Activated naive CD8-positive, alpha-beta T cell treated with anti-CD3 and anti-CD28 coated beads for 36 hours (primary cell): Measurements from ENCODE around the gene NXNL2. TPM values are rescaled to one million over a fixed set of nuclear protein-coding genes. Genes with fewer than 3 reads are reported as not detected.

Experiments
- DNase-seq: peaks from one replicate; pipeline ENCODE4 v3.0.0; 2021
- H3K27ac Mint-ChIP-seq: one replicate; pipeline ENCODE4 v1.8.0; 2022; ENCODE audit warnings: mild to moderate bottlenecking, moderate library complexity, mixed read lengths
- H3K27me3 Mint-ChIP-seq: one replicate; pipeline ENCODE4 v1.8.0; 2022; ENCODE audit warnings: mild to moderate bottlenecking, mixed read lengths
- H3K36me3 Mint-ChIP-seq: one replicate; pipeline ENCODE4 v1.8.0; 2021; ENCODE audit warnings: mild to moderate bottlenecking, mixed read lengths
- H3K4me1 Mint-ChIP-seq: one replicate; pipeline ENCODE4 v1.8.0; 2021; ENCODE audit warnings: mixed read lengths
- H3K4me3 Mint-ChIP-seq: one replicate; pipeline ENCODE4 v1.8.0; 2022; ENCODE audit warnings: mild to moderate bottlenecking, moderate library complexity, mixed read lengths
- H3K9me3 Mint-ChIP-seq: one replicate; pipeline ENCODE4 v1.8.0; 2022; ENCODE audit warnings: mixed read lengths
- total RNA-seq, 2 experiments: library from RNA; stranded (reverse); gene quantifications; one replicate each; pipeline ENCODE4 v1.2.3, GENCODE V29; 2021

The NXNL2 gene
- total RNA-seq = not detected

DNA sequence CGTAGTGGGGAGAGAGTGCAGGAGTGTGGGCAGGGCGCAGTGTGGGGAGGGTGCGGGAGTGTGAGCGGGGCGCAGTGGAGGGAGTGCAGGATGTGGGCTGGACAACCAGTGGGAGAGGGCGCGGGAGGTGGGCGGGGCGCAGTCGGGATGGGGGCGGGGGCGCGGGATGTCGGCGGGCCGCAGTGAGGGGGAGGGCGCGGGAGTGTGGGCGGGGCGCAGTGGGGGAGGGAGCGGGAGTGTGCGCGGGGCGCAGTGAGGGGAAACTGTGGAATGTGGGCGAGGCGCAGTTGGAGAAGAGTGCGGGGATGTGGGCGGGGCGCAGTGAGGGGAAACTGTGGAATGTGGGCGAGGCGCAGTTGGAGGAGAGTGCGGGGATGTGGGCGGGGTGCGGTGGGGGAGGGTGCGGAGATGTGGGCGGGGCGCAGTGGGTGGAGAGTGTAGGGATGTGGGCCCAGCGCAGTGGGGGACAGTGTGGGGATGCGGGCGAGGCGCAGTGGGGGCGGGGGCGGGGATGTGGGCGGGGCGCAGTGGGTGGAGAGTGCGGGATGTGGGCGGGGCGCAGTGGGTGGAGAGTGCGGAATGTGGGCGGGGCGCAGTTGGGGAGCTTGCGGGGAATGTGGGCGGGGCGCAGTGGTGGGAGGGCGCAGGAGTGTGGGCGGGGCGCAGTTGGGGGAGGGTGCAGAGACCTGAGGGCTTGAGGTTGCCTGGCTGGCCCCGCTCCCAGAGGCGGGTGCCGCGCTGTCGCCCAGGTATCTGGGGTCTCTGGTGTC is at the start of gene NXNL2:
Gene NXNL2, plus strand, starts transcription at position 723 of the 770 bp plus-strand sequence. CDS start 257 bp downstream, outside the sequence.
- no peaks in the 10 kb centered on the region for H3K36me3 Mint-ChIP-seq
- no peak within 1 kb of the TSS for H3K27ac Mint-ChIP-seq
- DNase-seq = no peak
- peaks cover 84% of the 10 kb centered on the region for H3K27me3 Mint-ChIP-seq
- peak within 1 kb of the TSS; percentile 22 for H3K4me3 Mint-ChIP-seq
- H3K4me1 Mint-ChIP-seq = peaks cover 8% of the 10 kb centered on the region
- H3K9me3 Mint-ChIP-seq = peaks cover 1% of the 10 kb centered on the region

DNA sequence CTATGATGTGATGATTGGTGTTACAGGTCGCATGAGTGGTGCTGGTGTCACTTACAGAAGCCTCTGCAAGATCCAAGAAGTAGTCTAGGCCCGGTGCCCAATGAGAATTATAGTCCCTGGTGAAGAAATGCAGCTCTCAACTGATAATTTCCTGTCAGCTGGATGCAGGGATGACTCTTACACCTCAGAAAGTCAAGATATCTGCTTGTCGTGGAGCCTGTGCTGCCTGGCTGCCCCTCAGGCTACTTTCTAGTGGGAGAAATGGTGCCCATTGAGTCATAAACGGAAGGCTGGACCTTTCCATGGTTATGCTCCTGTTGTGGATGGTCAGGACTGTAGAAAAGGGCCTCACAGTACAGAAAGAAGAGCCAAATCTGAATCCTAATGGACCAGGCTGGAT is 46.8 kb upstream of the NXNL2 start:
- no peak for DNase-seq
- Mint-ChIP-seq H3K4me1 (no peaks in the 10 kb centered on the region), H3K4me3 (no peak overlapping the region), H3K27me3 (no peaks in the 10 kb centered on the region), H3K36me3 (peaks cover 4% of the 10 kb centered on the region), H3K9me3 (no peaks in the 10 kb centered on the region), H3K27ac (no peak overlapping the region)

DNA sequence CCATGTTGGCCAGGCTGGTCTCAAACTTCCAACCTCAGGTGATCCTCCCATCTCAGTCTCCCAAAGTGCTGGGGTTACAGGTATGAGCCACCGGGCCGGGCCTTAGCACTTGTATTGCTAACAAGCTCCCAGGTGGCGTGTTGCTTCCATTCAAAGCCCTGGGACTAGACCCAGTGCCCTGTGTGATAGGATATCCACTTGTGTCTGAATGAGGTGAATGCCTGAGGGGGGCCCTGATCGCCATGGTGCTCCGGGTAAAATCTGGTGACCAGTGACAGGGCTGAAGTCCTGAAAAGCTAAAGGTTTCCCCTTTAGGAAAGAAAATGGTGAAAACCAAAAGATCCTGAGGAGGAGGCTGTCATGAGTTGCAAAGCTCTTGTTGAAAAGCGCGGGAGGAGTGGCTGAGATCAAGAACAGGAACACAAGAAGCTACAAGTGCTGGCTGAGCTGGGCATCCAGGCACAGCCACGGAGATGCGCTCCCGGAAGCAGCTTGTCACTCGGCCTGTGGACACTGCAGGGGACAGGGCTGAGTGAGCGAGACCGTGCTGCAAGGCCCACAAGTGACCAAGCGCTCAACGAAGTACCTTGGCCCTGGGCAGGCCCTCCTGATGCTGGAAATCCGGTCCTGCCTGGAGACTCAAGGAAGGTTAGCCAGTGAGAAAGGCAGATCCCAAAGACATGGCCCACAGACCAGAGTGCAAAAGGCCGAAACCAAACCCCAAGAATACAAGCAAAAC is 39.8 kb upstream of the NXNL2 start:
- H3K27ac Mint-ChIP-seq = no peak overlapping the region
- no peak for DNase-seq
- no peaks in the 10 kb centered on the region for H3K36me3 Mint-ChIP-seq
- H3K27me3 Mint-ChIP-seq = no peaks in the 10 kb centered on the region
- H3K4me1 Mint-ChIP-seq = no peaks in the 10 kb centered on the region
- H3K4me3 Mint-ChIP-seq = no peak overlapping the region
- H3K9me3 Mint-ChIP-seq = no peaks in the 10 kb centered on the region

DNA sequence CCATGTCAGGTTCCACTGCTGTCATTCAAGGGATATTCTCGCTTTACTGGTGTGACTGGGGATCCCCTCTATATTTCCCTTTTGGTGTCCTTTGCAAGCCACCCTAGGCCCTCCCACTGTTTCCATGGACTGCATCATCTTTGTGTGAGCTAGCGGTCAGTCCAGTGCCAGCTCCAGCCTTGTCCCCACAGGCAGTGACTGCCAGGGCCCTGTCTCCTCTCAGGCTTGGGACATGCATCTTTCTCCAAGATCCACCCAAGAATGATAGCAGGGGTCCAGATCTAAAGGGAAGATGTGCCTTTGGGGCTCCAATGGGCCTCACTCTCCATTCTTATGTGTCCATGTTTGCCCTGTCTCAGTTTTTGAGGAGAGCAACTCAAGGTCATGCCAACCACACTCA is 37.8 kb upstream of the NXNL2 start:
- H3K9me3 Mint-ChIP-seq = no peaks in the 10 kb centered on the region
- H3K27me3 Mint-ChIP-seq = no peaks in the 10 kb centered on the region
- H3K4me3 Mint-ChIP-seq = no peak overlapping the region
- DNase-seq = no peak
- H3K36me3 Mint-ChIP-seq = no peaks in the 10 kb centered on the region
- no peak overlapping the region for H3K27ac Mint-ChIP-seq
- H3K4me1 Mint-ChIP-seq = no peaks in the 10 kb centered on the region

DNA sequence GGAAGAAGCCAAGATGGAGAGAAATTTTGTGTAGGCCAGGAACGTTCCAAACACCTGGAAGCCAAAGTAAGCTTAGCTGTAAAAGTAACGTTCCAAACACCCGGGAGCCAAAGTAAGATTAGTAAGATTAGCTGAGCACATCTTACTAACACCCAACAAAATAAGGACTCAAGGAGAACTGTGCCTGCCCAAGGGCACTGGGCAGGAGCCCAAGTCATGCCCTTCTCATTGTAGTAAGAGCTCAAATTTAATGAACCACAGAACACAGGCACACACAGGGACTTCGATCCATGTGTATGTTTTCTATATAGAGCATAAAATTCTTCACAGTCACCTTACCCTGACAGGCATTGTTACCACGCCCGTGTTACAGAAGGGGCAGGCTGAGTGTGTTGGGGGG is 36.1 kb upstream of the NXNL2 start:
- no peak overlapping the region for H3K4me3 Mint-ChIP-seq
- no peak overlapping the region for H3K27ac Mint-ChIP-seq
- H3K9me3 Mint-ChIP-seq = no peaks in the 10 kb centered on the region
- no peaks in the 10 kb centered on the region for H3K36me3 Mint-ChIP-seq
- DNase-seq = no peak
- no peaks in the 10 kb centered on the region for H3K27me3 Mint-ChIP-seq
- no peaks in the 10 kb centered on the region for H3K4me1 Mint-ChIP-seq

DNA sequence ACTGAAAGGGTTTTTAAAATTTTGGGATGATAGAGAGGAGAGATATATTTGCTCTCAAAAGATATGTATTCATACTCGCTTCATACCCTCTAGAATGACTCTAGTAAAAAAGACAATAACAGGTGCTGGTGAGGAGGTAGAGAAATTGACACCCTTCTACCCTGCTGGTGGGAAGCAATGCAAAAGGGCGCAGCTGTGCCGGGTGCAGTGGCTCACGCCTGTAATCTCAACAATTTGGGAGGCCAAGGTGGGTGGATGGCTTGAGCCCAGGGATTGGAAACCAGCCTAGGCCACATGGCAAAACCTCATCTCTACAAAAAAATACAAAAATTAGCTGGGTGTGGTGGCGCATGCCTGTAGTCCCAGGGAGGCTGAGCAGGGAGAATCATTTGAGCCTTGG is 33.9 kb upstream of the NXNL2 start:
- Mint-ChIP-seq H3K36me3 (no peaks in the 10 kb centered on the region), H3K27ac (no peak overlapping the region), H3K4me1 (no peaks in the 10 kb centered on the region), H3K27me3 (peaks cover 4% of the 10 kb centered on the region), H3K9me3 (no peaks in the 10 kb centered on the region), H3K4me3 (no peak overlapping the region)
- no peak for DNase-seq

DNA sequence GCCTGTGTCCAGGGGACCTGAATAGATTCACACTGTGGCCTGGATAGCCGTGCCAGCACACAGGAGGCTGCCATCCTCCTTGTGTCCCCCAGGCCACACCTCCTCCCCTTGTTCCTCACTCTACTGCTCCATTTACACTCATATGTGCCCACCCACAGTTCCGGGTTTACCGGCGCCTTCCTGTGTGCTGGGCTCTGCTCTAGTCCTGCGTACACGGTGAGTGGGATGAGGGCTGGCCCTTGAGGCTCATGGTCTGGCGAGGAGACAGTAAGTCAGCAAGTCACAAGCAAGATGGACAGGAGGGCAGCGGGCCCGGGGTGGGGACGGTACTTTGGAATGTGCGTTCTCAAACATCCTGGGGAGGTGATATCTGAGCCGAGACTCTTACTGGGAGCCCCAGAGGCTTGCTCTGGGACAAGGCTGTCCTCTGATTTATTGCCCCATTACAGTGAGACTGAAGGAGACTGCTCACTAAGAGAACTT is 32.4 kb upstream of the NXNL2 start:
- no peaks in the 10 kb centered on the region for H3K4me1 Mint-ChIP-seq
- H3K36me3 Mint-ChIP-seq = no peaks in the 10 kb centered on the region
- H3K27me3 Mint-ChIP-seq = peaks cover 4% of the 10 kb centered on the region
- H3K9me3 Mint-ChIP-seq = no peaks in the 10 kb centered on the region
- H3K4me3 Mint-ChIP-seq = no peak overlapping the region
- no peak overlapping the region for H3K27ac Mint-ChIP-seq
- no peak for DNase-seq

DNA sequence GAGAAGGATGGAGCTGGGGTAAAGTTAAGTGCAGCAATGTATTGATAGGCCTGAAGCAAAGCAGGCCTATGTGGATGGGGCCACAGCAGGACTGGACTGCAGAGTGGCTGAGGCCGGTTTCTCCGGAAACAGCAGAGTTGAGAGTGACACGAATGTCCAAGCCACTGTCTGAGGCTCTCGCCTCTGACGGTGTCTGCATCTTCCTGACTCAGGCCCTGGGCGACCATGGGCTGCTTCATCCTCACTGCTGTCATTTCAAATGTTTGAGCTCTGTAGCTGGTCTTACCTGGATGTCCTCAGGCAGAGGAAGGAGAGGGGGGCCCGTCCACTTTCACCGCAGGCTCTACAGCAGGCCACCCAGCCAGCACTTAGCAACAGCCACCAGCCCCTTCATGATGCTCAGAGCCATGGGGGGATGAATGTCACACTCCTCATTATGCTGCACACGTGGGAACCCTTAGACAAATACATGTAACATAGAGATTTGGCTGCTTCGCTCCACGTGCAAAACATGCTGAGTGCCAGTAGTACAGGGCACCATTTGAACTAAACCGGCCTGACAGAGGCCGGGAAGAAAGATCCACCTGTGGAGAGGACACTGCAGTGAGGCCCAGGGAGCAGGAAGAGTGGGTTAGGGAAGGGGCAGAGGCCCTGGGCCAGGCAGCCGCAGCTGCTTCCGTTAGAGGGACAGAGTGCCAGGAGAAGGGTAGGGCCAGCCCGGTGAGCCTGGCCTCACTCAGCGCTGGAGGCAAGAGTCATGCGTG is 31.7 kb upstream of the NXNL2 start:
- Mint-ChIP-seq H3K36me3 (no peaks in the 10 kb centered on the region), H3K27ac (no peak overlapping the region), H3K4me1 (no peaks in the 10 kb centered on the region), H3K9me3 (no peaks in the 10 kb centered on the region), H3K27me3 (peaks cover 4% of the 10 kb centered on the region), H3K4me3 (no peak overlapping the region)
- no peak for DNase-seq

DNA sequence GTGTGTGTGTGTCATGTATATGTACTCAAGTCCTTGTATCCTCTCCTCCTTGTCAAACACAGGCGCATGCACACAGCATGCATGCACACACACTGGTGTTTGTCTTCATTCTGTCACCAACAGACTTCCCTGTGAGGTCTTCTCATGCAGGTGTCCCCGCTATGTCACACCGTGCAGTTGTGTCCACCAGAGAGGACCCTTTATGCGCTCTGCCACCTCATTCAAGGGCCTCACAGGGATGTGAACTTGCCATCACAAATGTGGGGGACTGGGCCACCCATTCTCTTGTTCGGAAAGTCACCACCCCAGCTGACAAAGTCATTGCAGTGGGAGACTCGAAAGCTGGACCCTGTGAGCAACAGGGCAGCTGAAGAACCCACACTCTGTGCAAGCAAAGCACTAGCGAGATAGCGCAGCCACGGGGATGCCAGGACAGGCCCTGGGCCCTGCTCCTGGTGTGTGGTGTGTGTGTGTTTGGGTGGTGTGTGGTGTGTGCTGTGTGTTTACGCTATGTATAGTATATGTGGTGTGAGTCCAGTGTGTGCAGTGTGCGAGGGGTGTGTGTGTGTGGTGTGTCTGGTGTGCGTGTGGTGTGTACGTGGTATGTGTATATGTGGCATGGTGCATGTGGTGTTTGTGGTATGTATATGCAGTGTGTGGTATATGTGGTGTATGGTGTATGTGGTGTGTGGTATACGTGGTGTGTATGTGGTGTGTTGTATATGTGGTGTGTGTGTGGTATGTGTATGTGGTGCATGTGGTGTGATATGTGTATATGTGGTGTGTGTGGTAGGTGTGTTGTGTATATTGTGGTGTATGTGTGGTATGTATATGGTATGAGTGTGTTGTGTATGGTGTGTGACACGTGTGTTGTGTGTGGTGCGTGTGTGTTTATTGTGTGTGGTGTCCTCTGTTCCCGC is 30.9 kb upstream of the NXNL2 start:
- Mint-ChIP-seq H3K9me3 (no peaks in the 10 kb centered on the region), H3K4me1 (no peaks in the 10 kb centered on the region), H3K27me3 (peaks cover 6% of the 10 kb centered on the region), H3K27ac (no peak overlapping the region), H3K4me3 (no peak overlapping the region), H3K36me3 (no peaks in the 10 kb centered on the region)
- no peak for DNase-seq

DNA sequence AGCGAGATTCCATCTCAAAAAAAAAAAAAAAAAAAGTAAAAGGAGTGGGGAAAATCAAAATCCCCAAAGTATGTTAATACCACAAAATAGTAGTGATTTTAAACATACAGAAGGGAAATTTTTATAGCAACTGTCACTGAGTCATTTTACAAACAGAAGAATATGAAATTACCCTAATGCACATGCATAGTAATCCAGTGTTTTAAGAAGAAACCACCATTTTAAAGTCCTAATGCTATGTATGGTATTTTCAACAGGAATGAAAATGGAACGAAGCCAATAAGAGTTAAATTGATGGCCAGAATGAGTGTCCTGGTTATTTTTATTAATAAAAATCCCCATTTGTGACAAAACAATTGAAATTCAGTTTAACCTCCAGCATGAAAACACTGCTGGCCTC is 26.7 kb upstream of the NXNL2 start:
- H3K27me3 Mint-ChIP-seq = peaks cover 6% of the 10 kb centered on the region
- H3K27ac Mint-ChIP-seq = no peak overlapping the region
- no peaks in the 10 kb centered on the region for H3K4me1 Mint-ChIP-seq
- no peak for DNase-seq
- no peaks in the 10 kb centered on the region for H3K9me3 Mint-ChIP-seq
- H3K36me3 Mint-ChIP-seq = no peaks in the 10 kb centered on the region
- H3K4me3 Mint-ChIP-seq = no peak overlapping the region

DNA sequence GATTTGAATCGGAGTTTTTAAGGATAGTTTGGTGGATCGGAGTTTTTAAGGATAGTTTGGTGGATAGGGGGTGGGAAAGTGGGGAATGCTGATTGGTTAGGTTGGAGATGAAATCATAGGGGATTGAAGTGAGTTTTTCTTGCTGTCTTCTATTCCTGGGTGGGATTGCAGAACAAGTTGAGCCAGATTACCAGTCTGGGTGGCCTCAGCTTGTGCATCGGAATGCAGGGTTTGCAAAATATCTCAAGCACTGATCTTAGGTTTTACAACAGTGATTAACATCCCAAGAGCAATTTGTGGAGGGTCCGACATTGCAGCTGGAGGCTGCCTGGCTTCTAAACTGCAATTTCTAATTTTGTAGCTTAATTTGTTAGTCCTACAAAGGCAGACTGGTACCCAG is 23.1 kb upstream of the NXNL2 start:
- Mint-ChIP-seq H3K36me3 (no peaks in the 10 kb centered on the region), H3K27ac (no peak overlapping the region), H3K4me3 (no peak overlapping the region), H3K27me3 (peaks cover 3% of the 10 kb centered on the region), H3K4me1 (no peaks in the 10 kb centered on the region), H3K9me3 (peaks cover 2% of the 10 kb centered on the region)
- DNase-seq = no peak

DNA sequence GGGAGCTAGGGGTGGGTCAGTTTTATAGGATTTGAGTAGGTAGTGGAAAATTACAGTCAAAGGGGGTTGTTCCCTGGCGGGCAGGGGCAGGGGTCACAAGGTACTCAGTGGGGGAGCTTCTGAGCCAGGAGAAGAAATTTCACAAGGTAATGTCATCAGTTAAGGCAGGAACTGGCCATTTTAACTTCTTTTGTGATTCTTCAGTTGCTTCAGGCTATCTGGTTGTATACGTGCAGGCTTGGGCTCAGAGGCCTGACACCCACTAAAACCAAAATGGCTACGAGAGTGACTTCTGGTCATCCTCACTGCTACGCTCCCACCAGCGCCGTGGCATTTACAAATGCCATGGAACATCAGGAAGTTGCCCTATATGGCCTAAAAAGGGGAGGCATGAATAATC is 20.7 kb upstream of the NXNL2 start:
- no peak overlapping the region for H3K27ac Mint-ChIP-seq
- H3K27me3 Mint-ChIP-seq = no peaks in the 10 kb centered on the region
- H3K4me3 Mint-ChIP-seq = no peak overlapping the region
- H3K36me3 Mint-ChIP-seq = peaks cover 2% of the 10 kb centered on the region
- peaks cover 2% of the 10 kb centered on the region for H3K9me3 Mint-ChIP-seq
- DNase-seq = no peak
- H3K4me1 Mint-ChIP-seq = no peaks in the 10 kb centered on the region

DNA sequence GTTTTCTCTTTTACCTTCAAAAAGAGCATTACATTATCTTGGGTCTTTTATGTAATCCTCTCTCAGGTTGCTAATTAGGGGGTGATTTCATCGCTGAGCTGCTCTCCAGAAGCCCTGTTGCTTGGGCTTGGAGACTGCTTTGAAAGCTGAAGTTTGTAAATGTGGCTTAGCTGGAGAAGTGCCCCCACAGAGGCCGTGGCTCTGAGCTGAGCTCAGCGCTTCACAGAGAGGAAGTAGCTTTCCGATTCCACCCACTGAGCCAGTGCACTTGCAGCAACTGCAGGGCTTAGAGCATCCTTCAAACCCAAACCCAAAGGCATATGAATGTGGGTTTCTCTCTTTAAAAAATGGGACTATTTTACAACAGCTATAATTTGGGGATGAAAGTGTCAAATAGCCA is 13.7 kb upstream of the NXNL2 start:
- Mint-ChIP-seq H3K9me3 (no peaks in the 10 kb centered on the region), H3K27ac (no peak overlapping the region), H3K4me3 (no peak overlapping the region), H3K4me1 (no peaks in the 10 kb centered on the region), H3K27me3 (peaks cover 15% of the 10 kb centered on the region), H3K36me3 (peaks cover 2% of the 10 kb centered on the region)
- DNase-seq = no peak

DNA sequence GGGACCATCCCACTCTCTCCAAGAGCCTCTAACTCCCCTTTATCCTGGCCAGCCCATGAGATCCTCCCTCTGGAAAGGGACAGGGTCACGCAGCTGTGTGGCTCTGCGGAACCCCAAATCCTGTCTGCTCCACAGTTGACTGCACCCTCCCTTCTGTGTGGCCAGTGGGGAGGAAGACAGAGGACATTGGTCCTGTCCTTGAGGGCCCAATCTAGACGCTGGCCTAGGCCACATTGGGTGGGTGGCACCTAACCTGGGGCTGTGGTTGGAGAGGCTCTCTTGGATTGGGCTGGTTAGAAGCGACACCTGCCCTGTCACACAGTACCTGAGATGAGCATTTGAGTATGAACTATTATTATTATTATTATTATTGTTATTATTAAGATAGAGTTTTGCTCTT is 12.6 kb upstream of the NXNL2 start:
- H3K9me3 Mint-ChIP-seq = no peaks in the 10 kb centered on the region
- peaks cover 15% of the 10 kb centered on the region for H3K27me3 Mint-ChIP-seq
- H3K36me3 Mint-ChIP-seq = no peaks in the 10 kb centered on the region
- no peak overlapping the region for H3K4me3 Mint-ChIP-seq
- no peak overlapping the region for H3K27ac Mint-ChIP-seq
- no peak for DNase-seq
- no peaks in the 10 kb centered on the region for H3K4me1 Mint-ChIP-seq
